Measurements from ENCODE around the gene TSHR.

TSHR gene

DNA sequence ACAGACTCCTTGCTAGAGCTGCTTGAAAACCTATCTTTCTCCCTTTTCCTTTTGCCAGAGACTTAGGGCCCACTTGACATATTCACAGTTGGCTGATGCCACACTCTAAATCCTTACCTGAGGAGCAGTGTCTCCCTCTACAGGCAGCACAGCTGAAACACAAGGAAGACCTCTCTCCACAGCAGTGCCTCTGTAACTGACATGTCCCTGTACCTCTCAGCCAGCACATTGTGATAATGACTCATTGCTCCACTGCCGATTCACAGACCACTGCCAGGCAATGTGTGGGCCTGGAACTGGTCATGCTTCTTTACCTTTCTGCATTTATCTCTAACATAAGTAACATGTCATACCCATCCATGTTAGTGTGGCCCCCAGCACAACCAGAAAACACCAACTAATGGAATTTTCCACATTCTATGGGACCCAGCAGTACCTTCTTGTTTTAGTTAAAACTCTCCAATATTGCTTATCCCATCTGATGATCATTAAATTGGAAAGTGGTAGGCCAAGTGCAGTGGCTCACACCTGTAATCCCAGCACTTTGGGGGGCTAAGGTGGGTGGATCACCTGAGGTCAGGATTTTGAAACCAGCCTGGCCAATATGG is 208.8 kb downstream of the TSHR start:
- peak; percentile 67 for DNase-seq
- no peaks in the 10 kb centered on the region for H3K36me3 Mint-ChIP-seq
- H3K27me3 Mint-ChIP-seq = no peaks in the 10 kb centered on the region
- CTCF ChIA-PET = interaction anchor here (0.6 to 3.6 kb wide), 14 partner anchors 8 to 283 kb away, joined by 3 to 32 read pairs (median 6); partner anchors contain the start of gene TSHR
- peaks cover 23% of the 10 kb centered on the region for H3K4me1 Mint-ChIP-seq
- H3K4me3 Mint-ChIP-seq = no peak overlapping the region
- no peak overlapping the region for H3K27ac Mint-ChIP-seq
- H3K9me3 Mint-ChIP-seq = no peaks in the 10 kb centered on the region

DNA sequence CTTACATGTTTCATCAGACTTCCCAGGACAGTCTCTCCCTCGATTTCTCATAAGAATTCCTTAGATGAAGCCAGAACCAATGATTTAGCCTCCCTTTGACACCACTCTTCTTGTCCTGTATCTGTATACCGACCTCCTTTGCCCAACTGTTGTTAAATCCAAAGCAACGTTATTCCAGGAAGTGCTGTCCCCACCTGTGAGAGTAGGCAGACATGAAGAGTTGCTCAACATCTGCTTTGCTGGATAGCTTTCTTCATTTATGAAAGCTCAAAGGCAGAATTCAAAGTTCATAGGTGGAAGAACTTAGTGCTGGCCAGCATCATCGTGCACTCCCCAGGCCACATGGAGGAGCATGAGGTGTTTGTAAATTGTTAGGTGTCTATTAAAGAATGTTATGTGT is 209.8 kb downstream of the TSHR start:
- CTCF ChIA-PET = interaction anchor here (0.5 to 3.6 kb wide), 10 partner anchors 14 to 234 kb away, joined by 3 to 32 read pairs (median 4); partner anchors contain the start of gene TSHR
- Mint-ChIP-seq H3K27me3 (no peaks in the 10 kb centered on the region), H3K9me3 (no peaks in the 10 kb centered on the region), H3K4me1 (peaks cover 30% of the 10 kb centered on the region), H3K4me3 (no peak overlapping the region), H3K36me3 (no peaks in the 10 kb centered on the region), H3K27ac (no peak overlapping the region)
- DNase-seq = no peak

DNA sequence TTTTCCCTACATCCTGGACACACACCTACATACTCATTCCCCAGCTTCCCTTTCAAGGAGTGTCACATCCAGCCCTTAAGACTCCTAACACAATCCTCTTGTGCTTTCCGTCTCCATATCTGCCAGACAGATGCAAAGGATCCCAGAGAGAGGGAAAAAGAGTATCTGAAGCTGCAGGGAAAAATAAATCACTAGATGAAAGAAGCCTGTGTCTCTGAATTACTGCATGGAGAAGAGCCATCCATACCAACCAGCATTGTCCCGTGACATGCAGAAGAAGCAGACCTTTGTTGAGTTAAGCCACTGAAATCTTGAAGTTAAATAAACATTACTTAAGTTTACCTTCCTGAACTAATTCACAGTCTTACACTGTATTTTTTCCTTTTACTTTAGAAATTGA is 210.7 kb downstream of the TSHR start:
- peaks cover 40% of the 10 kb centered on the region for H3K4me1 Mint-ChIP-seq
- no peaks in the 10 kb centered on the region for H3K27me3 Mint-ChIP-seq
- H3K36me3 Mint-ChIP-seq = no peaks in the 10 kb centered on the region
- DNase-seq = no peak
- no peak overlapping the region for H3K27ac Mint-ChIP-seq
- no peaks in the 10 kb centered on the region for H3K9me3 Mint-ChIP-seq
- CTCF ChIA-PET = interaction anchor here (0.6 to 3.6 kb wide), 6 partner anchors 22 to 235 kb away, joined by 3 to 32 read pairs (median 4); partner anchors contain the start of gene TSHR
- no peak overlapping the region for H3K4me3 Mint-ChIP-seq

DNA sequence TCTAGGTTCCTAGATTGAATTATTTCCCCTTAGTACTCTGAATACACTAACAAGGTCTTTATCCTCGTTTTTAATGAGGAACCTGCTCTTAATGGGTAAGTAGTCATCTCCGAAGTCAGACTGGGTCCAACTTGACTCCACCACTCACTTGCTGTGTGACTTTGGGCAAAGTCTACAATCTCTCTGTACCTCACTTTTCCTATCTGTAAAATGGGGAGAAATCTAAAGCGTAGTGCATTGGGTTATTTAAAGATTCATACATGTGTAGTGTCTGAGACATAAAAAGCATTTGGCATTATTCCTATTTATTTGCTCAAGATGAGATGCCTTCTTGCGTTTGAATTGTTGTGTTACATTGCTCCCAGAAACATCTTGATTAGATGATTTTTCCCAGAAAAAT is 213.8 kb downstream of the TSHR start:
- Mint-ChIP-seq H3K27ac (peak overlapping the region; percentile 97), H3K36me3 (peaks cover 11% of the 10 kb centered on the region), H3K27me3 (no peaks in the 10 kb centered on the region), H3K4me3 (peak overlapping the region; percentile 90), H3K9me3 (no peaks in the 10 kb centered on the region), H3K4me1 (peaks cover 57% of the 10 kb centered on the region)
- CTCF ChIA-PET = interaction anchor here (1.0 to 2.6 kb wide), 7 partner anchors 10 to 284 kb away, joined by 3 to 14 read pairs (median 6); partner anchors contain the start of genes CEP128 and TSHR
- DNase-seq = no peak

DNA sequence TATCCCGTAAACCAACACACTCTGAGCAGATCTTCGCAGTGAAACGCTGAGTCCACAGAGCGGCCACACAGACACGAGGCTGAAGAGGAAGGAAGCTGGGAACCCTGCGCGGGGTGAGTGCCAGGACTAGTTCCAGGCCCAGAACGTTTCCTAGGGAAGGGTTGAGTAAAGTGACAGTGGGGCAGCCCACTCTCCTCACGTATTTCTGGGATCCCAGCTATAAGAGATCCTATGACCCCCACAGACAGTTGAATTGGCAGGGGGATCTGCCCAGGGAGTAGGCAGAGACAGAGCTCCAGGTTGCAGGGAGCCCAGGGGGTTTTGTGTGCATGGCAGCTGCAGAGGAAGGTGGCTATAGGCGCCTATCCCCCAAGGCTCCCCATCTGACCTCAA is 214.3 kb downstream of the TSHR start:
- no peak for DNase-seq
- CTCF ChIA-PET = interaction anchor here (0.6 to 2.6 kb wide), 22 partner anchors 8 to 295 kb away, joined by 3 to 18 read pairs (median 5); partner anchors contain the start of genes CEP128 and TSHR
- peaks cover 56% of the 10 kb centered on the region for H3K4me1 Mint-ChIP-seq
- no peaks in the 10 kb centered on the region for H3K9me3 Mint-ChIP-seq
- no peaks in the 10 kb centered on the region for H3K27me3 Mint-ChIP-seq
- H3K27ac Mint-ChIP-seq = peak overlapping the region; percentile 97
- peaks cover 13% of the 10 kb centered on the region for H3K36me3 Mint-ChIP-seq
- H3K4me3 Mint-ChIP-seq = peak overlapping the region; percentile 90

DNA sequence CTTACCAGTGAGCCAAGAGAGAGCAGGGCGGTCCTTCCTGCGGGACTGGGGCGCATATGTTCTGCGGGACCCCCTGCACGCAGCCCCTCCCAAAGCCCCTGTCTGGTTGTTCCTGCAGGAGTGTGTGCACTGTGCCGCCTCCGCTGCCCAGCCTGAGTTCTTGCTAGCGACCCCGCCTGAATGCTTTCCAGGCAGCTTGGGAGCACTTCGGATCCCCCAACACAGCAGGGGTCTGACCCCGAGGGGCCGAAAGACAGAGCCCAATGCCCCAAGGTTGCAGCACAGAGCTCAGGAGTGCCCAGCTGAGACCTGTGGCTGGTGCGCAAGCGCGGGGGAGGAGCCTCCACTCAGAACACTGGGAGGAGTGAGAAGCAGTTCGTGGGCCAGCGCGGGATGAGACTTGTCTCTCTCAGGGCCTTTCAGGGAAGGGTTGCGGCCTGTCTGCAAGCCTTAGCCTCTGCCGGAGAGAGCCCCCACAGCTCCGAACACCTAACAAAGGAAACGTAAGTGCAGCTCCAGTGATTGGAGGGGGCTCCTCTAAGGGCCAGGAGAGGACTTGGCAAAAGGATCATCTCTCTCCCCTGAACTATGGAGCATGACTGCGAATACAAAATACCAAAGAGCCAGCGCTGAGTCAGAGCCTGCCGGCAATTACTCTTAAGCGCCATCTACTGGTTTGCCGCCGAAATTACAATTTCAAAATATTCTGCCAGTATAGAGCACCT is 214.8 kb downstream of the TSHR start:
- H3K4me1 Mint-ChIP-seq = peaks cover 52% of the 10 kb centered on the region
- H3K27ac Mint-ChIP-seq = peak overlapping the region; percentile 97

DNA sequence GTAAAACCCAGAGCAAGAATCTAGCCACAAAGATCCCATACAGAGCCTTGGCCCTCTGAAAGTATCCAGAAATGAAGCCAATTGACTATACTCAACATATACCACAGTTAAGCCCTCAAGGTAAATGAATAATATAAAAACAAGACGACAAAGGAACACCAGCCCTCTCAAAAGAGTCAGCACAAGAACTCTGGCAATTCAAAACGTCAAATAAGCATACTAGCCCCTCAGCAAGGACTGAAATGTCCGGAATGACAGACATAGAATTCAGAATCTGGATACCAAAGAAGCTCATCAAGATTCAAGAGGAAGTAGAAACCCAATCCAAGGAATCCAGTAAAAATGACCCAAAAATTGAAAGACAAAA is 215.4 kb downstream of the TSHR start:
- CTCF ChIA-PET = interaction anchor here (0.7 to 2.6 kb wide), 19 partner anchors 9 to 294 kb away, joined by 3 to 18 read pairs (median 5); partner anchors contain the start of gene TSHR
- Mint-ChIP-seq H3K9me3 (no peaks in the 10 kb centered on the region), H3K4me3 (peak overlapping the region; percentile 90), H3K27me3 (no peaks in the 10 kb centered on the region), H3K36me3 (peaks cover 18% of the 10 kb centered on the region), H3K27ac (peak overlapping the region; percentile 97), H3K4me1 (peaks cover 51% of the 10 kb centered on the region)
- no peak for DNase-seq

More for the DNA sequence above, 214.8 kb downstream of the TSHR start:
- H3K27me3 Mint-ChIP-seq = no peaks in the 10 kb centered on the region
- peaks cover 18% of the 10 kb centered on the region for H3K36me3 Mint-ChIP-seq
- H3K4me3 Mint-ChIP-seq = peak overlapping the region; percentile 90
- peak; percentile 92 for DNase-seq
- no peaks in the 10 kb centered on the region for H3K9me3 Mint-ChIP-seq
- CTCF ChIA-PET = interaction anchor here (0.6 to 2.6 kb wide), 25 partner anchors 8 to 294 kb away, joined by 3 to 18 read pairs (median 5); partner anchors contain the start of genes CEP128 and TSHR

DNA sequence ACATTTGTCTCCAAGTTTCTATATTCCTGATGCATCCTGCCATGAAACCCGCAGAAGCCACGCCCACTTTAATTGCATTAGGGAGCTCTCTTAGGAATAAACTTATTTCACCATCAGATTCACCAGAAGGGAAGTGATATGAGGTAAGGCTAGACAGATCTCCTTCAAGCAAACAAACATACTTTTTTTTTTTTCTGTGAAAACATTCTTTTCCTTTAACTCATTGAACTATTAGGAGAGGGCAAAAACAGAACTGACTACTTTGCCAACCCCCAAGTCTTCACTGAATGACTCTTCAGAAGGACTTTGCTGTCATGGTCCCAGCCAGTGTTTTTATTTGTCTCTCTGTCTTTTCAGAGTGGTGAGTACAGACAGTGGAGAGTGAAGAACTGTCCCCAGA is 216.9 kb downstream of the TSHR start:
- Mint-ChIP-seq H3K4me1 (peaks cover 61% of the 10 kb centered on the region), H3K27me3 (no peaks in the 10 kb centered on the region), H3K27ac (no peak overlapping the region), H3K4me3 (no peak overlapping the region), H3K9me3 (no peaks in the 10 kb centered on the region), H3K36me3 (peaks cover 23% of the 10 kb centered on the region)
- CTCF ChIA-PET = interaction anchor here (0.7 to 1.1 kb wide), 3 partner anchors 9 to 185 kb away, joined by 3 to 9 read pairs (median 5); no protein-coding TSS in a partner anchor
- DNase-seq = no peak

DNA sequence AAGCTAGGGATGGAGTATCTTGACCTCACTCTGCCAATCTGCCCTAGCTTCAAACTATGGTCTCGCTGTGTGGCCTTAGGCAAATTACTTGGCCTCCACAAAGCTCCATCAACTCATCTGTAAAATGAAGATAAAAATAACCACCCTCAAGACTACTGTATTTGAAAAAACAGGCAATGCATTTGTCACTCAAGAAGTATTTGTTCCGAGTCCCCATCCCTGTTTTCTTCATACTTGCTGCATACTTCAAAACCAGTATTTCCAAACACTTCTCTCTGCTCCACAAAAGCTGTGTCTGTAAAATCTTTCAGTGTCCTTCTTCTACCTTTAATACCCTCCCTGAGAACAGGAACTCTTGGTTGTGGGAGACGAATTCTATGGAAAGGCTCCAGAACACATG is 217.5 kb downstream of the TSHR start:
- H3K27me3 Mint-ChIP-seq = no peaks in the 10 kb centered on the region
- H3K4me3 Mint-ChIP-seq = no peak overlapping the region
- DNase-seq = no peak
- H3K4me1 Mint-ChIP-seq = peaks cover 66% of the 10 kb centered on the region
- CTCF ChIA-PET = interaction anchor here (0.6 to 1.1 kb wide), 3 partner anchors 9 to 186 kb away, joined by 3 to 9 read pairs (median 3); no protein-coding TSS in a partner anchor
- H3K36me3 Mint-ChIP-seq = peaks cover 26% of the 10 kb centered on the region
- peak overlapping the region; percentile 4 for H3K27ac Mint-ChIP-seq
- H3K9me3 Mint-ChIP-seq = no peaks in the 10 kb centered on the region

DNA sequence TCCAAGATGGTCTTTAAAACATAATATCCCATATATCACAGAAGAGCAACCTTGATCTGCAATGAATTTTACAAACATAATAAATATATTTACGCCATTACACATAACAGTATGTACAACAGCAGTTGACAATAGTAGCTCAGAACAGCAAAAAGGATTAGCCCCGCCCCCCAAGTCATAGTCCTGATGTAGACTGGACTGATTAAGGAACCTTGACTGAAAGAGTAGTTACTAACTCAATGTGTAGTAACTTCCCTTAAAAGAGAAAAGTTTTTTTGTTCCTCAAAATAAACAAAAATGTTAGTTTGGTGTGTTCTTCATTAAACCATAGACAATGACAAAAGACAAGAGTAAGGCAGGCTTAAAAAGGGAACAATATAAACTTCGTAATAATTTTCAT is 220.8 kb downstream of the TSHR start:
- H3K36me3 Mint-ChIP-seq = peaks cover 39% of the 10 kb centered on the region
- CTCF ChIA-PET = no interaction called here
- H3K27ac Mint-ChIP-seq = no peak overlapping the region
- H3K9me3 Mint-ChIP-seq = no peaks in the 10 kb centered on the region
- H3K4me1 Mint-ChIP-seq = peaks cover 46% of the 10 kb centered on the region
- DNase-seq = no peak
- no peaks in the 10 kb centered on the region for H3K27me3 Mint-ChIP-seq
- no peak overlapping the region for H3K4me3 Mint-ChIP-seq

DNA sequence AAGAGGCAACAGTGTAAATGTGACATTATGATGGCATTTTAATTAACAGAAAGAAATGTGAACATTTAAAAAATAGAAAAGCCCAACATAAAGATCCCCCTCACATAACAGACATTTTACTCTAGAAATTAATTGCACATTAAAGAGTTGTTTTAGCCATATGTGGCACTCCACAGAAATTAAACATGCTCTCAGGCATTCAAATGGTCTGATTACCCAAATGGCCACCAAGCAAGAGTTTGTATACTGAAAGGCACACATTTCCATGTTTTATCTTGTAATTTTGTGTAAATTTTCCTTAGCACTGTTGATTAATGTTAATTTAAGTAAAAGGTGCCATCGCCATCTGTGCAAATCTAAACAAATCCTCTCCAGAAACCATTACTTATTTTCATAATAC is 221.8 kb downstream of the TSHR start:
- Mint-ChIP-seq H3K4me1 (peaks cover 37% of the 10 kb centered on the region), H3K27ac (no peak overlapping the region), H3K36me3 (peaks cover 46% of the 10 kb centered on the region), H3K9me3 (no peaks in the 10 kb centered on the region), H3K27me3 (no peaks in the 10 kb centered on the region), H3K4me3 (no peak overlapping the region)
- no peak for DNase-seq
- CTCF ChIA-PET = interaction anchor here (1.5 kb wide), 1 partner anchor 34 kb away, joined by 3 read pairs; no protein-coding TSS in a partner anchor

DNA sequence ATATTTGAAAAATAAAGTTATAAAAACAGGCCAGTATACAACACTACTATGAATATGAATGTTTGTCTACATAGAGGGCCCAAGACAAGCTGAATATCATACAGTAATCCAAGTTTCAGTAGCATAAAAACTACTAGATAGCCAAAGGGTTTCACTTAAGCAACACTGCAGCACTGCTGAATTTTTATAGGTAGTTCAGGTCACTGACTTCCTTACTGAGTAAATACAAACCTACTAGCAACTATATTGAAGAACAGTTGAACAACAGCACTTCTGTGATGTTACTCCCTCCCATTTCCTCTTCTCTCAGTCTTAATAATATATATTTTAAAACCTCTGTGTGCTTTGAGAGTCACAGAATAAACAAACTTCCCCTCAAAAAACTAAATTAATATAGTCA is 222.6 kb downstream of the TSHR start:
- H3K4me1 Mint-ChIP-seq = peaks cover 34% of the 10 kb centered on the region
- peak overlapping the region; percentile 30 for H3K27ac Mint-ChIP-seq
- CTCF ChIA-PET = interaction anchor here (1.5 kb wide), 1 partner anchor 34 kb away, joined by 3 read pairs; no protein-coding TSS in a partner anchor
- no peaks in the 10 kb centered on the region for H3K9me3 Mint-ChIP-seq
- no peak for DNase-seq
- peaks cover 51% of the 10 kb centered on the region for H3K36me3 Mint-ChIP-seq
- H3K27me3 Mint-ChIP-seq = no peaks in the 10 kb centered on the region
- no peak overlapping the region for H3K4me3 Mint-ChIP-seq

DNA sequence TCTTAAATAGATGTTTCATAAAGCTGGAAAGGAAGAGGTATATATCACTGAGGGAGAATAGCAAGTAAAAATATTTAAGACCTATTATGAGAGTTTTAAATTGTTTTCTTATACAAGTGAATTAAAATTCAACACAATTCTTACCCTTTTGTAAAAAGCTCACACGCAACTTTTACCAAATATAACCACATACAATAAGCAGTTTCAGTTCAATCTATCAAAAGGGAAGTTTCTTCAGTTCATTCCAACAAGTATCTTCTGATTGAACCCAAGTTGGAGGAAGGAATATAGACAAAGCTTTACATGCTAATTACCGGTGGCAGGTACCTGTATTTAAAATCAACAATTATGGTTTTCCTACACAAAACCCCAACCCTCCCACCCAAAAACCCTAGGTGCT is 224.2 kb downstream of the TSHR start:
- Mint-ChIP-seq H3K9me3 (no peaks in the 10 kb centered on the region), H3K27me3 (no peaks in the 10 kb centered on the region), H3K27ac (no peak overlapping the region), H3K36me3 (peaks cover 52% of the 10 kb centered on the region), H3K4me1 (peaks cover 42% of the 10 kb centered on the region), H3K4me3 (no peak overlapping the region)
- CTCF ChIA-PET = interaction anchor here (0.7 to 2.1 kb wide), 3 partner anchors 9 to 38 kb away, joined by 3 to 9 read pairs (median 3); no protein-coding TSS in a partner anchor
- no peak for DNase-seq

DNA sequence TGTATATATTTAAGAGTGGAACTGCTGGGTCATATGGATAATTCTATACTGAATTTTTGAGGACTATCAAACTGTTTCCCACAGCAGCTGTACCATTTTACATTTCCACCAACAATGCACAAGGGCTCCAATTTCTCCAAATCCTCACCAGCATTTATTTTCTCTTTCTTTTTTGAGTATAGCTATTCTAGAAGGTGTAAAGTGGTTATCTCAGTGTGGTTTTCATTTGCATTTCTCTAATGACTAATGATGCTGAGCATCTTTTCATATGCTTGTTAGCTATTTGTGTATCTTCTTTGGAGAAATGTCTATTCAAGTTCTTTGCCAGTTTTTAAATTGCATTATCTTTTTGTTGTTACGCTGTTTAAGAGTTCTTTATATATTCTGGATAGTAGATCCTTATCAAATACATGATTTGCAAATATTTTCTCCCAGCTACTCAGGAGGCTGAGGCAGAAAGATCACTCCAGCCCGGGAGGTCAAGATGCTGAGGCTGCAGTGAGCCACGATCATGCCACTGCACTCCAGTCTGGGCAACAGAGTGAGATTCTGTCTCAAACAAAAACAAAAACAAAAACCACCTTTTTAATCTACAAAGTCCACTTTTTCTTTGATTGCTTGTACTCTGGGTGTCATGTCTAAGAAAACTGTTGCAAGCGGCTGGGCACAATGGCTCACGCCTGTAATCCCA is 232.6 kb downstream of the TSHR start:
- CTCF ChIA-PET = interaction anchor here (0.9 to 1.4 kb wide), 3 partner anchors 18 to 277 kb away, joined by 3 read pairs; no protein-coding TSS in a partner anchor
- Mint-ChIP-seq H3K4me1 (peaks cover 61% of the 10 kb centered on the region), H3K4me3 (no peak overlapping the region), H3K9me3 (peaks cover 1% of the 10 kb centered on the region), H3K36me3 (peaks cover 58% of the 10 kb centered on the region), H3K27ac (peak overlapping the region; percentile 72), H3K27me3 (no peaks in the 10 kb centered on the region)
- DNase-seq = no peak
